Keratinocyte (primary cell): ENCODE data around the gene ADAMTSL3.

Experiments
- EZH2 ChIP-seq: IDR thresholded peaks from one replicate; pipeline ENCODE4 v1.6.1; 2012; ENCODE audit warnings: inconsistent platforms, mild to moderate bottlenecking, low read length, moderate library complexity
- TF ChIP-seq, protein P1 (sequence below), 3 experiments: IDR thresholded peaks in 1 of 3; conservative IDR thresholded peaks in 1 of 3; optimal IDR thresholded peaks in 1 of 3; 2 replicates in 2 of 3; 3 replicates in 1 of 3; pipeline versions ENCODE3 to v1.5.1; 2011; ENCODE audit warnings: low read length in 3 of 3, mild to moderate bottlenecking in 3 of 3, moderate library complexity in 2 of 3, control low read depth in 1 of 3, inconsistent platforms in 1 of 3; ENCODE audit not compliant: insufficient read depth in 2 of 3; ENCODE audit errors: extremely low read depth in 1 of 3

DNA sequence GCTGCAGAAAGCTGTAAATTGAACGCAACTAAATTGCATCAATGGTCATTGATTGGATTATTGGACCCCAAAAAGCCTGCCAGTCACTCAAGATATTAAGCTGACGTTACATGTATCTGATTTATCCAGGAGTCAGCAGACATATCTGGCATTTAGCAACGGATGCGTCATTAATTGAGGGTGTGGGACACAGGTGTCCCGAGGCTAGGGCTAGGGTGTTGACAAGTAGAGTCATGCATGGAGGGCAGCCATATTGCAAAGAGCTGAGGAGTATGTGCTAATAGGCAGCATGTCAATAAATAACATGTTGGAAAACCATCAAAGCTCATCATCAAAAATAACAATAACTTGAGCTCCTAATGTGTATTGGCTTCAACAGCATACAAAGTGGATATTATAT is 347.1 kb downstream of the ADAMTSL3 start:
- TF ChIP-seq, protein P1, sequence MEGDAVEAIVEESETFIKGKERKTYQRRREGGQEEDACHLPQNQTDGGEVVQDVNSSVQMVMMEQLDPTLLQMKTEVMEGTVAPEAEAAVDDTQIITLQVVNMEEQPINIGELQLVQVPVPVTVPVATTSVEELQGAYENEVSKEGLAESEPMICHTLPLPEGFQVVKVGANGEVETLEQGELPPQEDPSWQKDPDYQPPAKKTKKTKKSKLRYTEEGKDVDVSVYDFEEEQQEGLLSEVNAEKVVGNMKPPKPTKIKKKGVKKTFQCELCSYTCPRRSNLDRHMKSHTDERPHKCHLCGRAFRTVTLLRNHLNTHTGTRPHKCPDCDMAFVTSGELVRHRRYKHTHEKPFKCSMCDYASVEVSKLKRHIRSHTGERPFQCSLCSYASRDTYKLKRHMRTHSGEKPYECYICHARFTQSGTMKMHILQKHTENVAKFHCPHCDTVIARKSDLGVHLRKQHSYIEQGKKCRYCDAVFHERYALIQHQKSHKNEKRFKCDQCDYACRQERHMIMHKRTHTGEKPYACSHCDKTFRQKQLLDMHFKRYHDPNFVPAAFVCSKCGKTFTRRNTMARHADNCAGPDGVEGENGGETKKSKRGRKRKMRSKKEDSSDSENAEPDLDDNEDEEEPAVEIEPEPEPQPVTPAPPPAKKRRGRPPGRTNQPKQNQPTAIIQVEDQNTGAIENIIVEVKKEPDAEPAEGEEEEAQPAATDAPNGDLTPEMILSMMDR (optimal IDR thresholded peaks at IDR 0.05 in 1 of 3, IDR thresholded peaks at IDR 0.05 in 1 of 3, conservative IDR thresholded peaks at IDR 0.05 in 1 of 3; ENCODE audit: extremely low read depth in 1 of 3, insufficient read depth in 2 of 3, low read length in 3 of 3) = no peak
- TF ChIP-seq EZH2 = no peak
